HepG2 (cell line): Measurements from ENCODE around the gene MROH2A. TPM values are rescaled to one million over a fixed set of nuclear protein-coding genes. Genes with fewer than 3 reads are reported as not detected.

Experiments
- FOXK1 ChIP-seq: sonication (generic); formaldehyde crosslinking; IDR thresholded peaks from 2 replicates; pipeline ENCODE4 v1.4.0; 2020; ENCODE audit warnings: low read depth, missing genetic modification reagents, borderline replicate concordance
- FOXM1 ChIP-seq: sonication (generic); formaldehyde crosslinking; IDR thresholded peaks from 2 replicates; pipeline ENCODE4 v1.5.0; 2020; ENCODE audit warnings: missing genetic modification reagents
- REL ChIP-seq: sonication (generic); formaldehyde crosslinking; conservative IDR thresholded peaks from 2 replicates; pipeline ENCODE4 v1.8.0; 2022; ENCODE audit warnings: mild to moderate bottlenecking, missing genetic modification reagents, moderate library complexity
- SATB2 ChIP-seq: sonication (generic); formaldehyde crosslinking; IDR thresholded peaks from 2 replicates; pipeline ENCODE4 v1.5.0; 2020; ENCODE audit warnings: missing genetic modification reagents
- SMAD1 ChIP-seq: sonication (generic); formaldehyde crosslinking; IDR thresholded peaks from 2 replicates; pipeline ENCODE4 v1.4.0; 2020; ENCODE audit warnings: missing genetic modification reagents, low read depth, mild to moderate bottlenecking, borderline replicate concordance
- SP5 ChIP-seq: IDR thresholded peaks from 2 replicates; pipeline ENCODE4 v1.6.1; 2016; ENCODE audit warnings: low read depth, borderline replicate concordance
- TARDBP ChIP-seq: sonication (generic); formaldehyde crosslinking; IDR thresholded peaks from 2 replicates; pipeline ENCODE4 v1.8.0; 2022; ENCODE audit warnings: mild to moderate bottlenecking, missing genetic modification reagents
- ZFP36L2 ChIP-seq: sonication (generic); formaldehyde crosslinking; IDR thresholded peaks from 2 replicates; pipeline ENCODE4 v1.4.0; 2020; ENCODE audit warnings: missing genetic modification reagents
- ZFX ChIP-seq: sonication (generic); formaldehyde crosslinking; IDR thresholded peaks from 2 replicates; pipeline ENCODE4 v1.4.0; 2020; ENCODE audit warnings: mild to moderate bottlenecking, low read depth, missing genetic modification reagents, moderate library complexity
- ZNF292 ChIP-seq: sonication (generic); formaldehyde crosslinking; IDR thresholded peaks from 2 replicates; pipeline ENCODE4 v1.8.1; 2022; ENCODE audit warnings: mild to moderate bottlenecking, low read depth, missing genetic modification reagents, borderline replicate concordance
- ZNF564 ChIP-seq: sonication (generic); formaldehyde crosslinking; IDR thresholded peaks from 2 replicates; pipeline ENCODE4 v1.8.1; 2023; ENCODE audit warnings: mild to moderate bottlenecking, missing genetic modification reagents
- ZNF703 ChIP-seq: sonication (generic); formaldehyde crosslinking; IDR thresholded peaks from 2 replicates; pipeline ENCODE4 v1.5.1; 2020; ENCODE audit warnings: missing genetic modification reagents, mild to moderate bottlenecking, moderate library complexity, borderline replicate concordance
- ZNF75D ChIP-seq: sonication (generic); formaldehyde crosslinking; IDR thresholded peaks from 2 replicates; pipeline ENCODE4 v1.8.1; 2023; ENCODE audit warnings: missing genetic modification reagents, mild to moderate bottlenecking, borderline replicate concordance
- polyA plus RNA-seq, 8 experiments: library from polyadenylated mRNA; depleted of rRNA in 3 of 8; stranded (reverse) in 7 of 8; unstranded in 1 of 8; fragments of >200 nt; fragmentation: Illumina TruSeq in 4 of 8; extraction: Trizol in 4 of 8; gene quantifications; 2 replicates each; pipeline versions ENCODE4 v1.2.1 to v1.2.3, GENCODE V29; 2011 to 2016; ENCODE audit warnings: low read depth in 4 of 8, missing spikeins in 1 of 8, mixed read lengths in 1 of 8; ENCODE audit not compliant: insufficient read depth in 1 of 8
- total RNA-seq, 5 experiments: library from RNA; depleted of rRNA; stranded (reverse); fragments of >200 nt; fragmentation: Illumina TruSeq; extraction: Trizol; gene quantifications; 2 replicates each; pipeline ENCODE4 v1.2.3, GENCODE V29; 2016; ENCODE audit warnings: low read depth in 1 of 5
- TF ChIP-seq, protein P1 (sequence below), 2 experiments: fragments of 450-650 bp in 1 of 2; sonication (generic) in 1 of 2; formaldehyde crosslinking in 1 of 2; IDR thresholded peaks; 2 replicates each; pipeline versions ENCODE4 v1.6.1 to v1.8.0; 2016 to 2022; ENCODE audit warnings: antibody characterized with exemption in 1 of 2, mild to moderate bottlenecking in 1 of 2, missing genetic modification reagents in 1 of 2
- TF ChIP-seq, protein P2 (sequence below), 2 experiments: fragments of 450-650 bp in 1 of 2; sonication (generic) in 1 of 2; formaldehyde crosslinking; IDR thresholded peaks; 2 replicates each; pipeline versions ENCODE4 v1.5.0 to v1.8.0; 2020 to 2022; ENCODE audit warnings: mild to moderate bottlenecking in 1 of 2, missing genetic modification reagents in 1 of 2
- TF ChIP-seq, protein P3 (sequence below): sonication (generic); formaldehyde crosslinking; IDR thresholded peaks from 2 replicates; pipeline ENCODE4 v1.8.0; 2022; ENCODE audit warnings: missing genetic modification reagents, mild to moderate bottlenecking, borderline replicate concordance
- TF ChIP-seq, protein P4 (sequence below): sonication (generic); formaldehyde crosslinking; IDR thresholded peaks from 2 replicates; pipeline ENCODE4 v1.4.0; 2020; ENCODE audit warnings: missing genetic modification reagents

The MROH2A gene
- total and polyA plus RNA-seq, 2 of the 13 experiments (the other 11 are each of a cell fraction or from before 2014, with no cell fraction given), result 0.03 to 0.04 TPM

DNA sequence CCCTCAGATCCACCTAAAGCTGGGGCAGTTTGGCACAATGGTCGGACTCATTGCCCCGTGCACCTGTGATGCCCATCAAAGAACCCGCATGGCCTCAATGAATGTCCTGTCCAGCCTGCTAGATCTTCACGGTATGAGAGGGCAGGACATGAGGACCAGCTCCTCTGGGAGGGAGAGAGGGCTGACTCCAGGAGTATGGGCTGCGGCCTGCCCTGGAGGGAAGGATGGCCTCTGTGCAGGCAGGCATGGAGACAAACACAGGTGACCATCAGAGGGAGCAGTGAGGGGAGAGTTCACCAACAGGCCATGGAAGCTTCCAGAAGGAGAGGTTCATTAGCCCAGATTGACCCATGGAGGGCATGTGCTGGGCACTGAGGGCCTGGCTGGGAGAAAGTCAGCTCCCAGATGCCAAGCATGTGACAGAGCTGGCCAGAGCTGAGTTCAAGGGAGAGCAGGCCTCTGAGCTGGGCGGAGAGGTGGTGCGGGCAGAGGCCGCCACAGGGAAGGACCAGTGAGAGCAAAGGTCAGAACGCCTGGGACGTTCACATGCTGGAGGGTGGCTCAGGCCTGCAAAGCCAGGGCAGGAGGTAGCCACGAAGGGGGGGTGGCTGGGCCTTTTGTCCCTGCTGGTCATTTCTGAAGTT, 40.0 kb downstream of the MROH2A start (continued):
- TF ChIP-seq, protein P1, sequence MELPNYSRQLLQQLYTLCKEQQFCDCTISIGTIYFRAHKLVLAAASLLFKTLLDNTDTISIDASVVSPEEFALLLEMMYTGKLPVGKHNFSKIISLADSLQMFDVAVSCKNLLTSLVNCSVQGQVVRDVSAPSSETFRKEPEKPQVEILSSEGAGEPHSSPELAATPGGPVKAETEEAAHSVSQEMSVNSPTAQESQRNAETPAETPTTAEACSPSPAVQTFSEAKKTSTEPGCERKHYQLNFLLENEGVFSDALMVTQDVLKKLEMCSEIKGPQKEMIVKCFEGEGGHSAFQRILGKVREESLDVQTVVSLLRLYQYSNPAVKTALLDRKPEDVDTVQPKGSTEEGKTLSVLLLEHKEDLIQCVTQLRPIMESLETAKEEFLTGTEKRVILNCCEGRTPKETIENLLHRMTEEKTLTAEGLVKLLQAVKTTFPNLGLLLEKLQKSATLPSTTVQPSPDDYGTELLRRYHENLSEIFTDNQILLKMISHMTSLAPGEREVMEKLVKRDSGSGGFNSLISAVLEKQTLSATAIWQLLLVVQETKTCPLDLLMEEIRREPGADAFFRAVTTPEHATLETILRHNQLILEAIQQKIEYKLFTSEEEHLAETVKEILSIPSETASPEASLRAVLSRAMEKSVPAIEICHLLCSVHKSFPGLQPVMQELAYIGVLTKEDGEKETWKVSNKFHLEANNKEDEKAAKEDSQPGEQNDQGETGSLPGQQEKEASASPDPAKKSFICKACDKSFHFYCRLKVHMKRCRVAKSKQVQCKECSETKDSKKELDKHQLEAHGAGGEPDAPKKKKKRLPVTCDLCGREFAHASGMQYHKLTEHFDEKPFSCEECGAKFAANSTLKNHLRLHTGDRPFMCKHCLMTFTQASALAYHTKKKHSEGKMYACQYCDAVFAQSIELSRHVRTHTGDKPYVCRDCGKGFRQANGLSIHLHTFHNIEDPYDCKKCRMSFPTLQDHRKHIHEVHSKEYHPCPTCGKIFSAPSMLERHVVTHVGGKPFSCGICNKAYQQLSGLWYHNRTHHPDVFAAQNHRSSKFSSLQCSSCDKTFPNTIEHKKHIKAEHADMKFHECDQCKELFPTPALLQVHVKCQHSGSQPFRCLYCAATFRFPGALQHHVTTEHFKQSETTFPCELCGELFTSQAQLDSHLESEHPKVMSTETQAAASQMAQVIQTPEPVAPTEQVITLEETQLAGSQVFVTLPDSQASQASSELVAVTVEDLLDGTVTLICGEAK (IDR thresholded peaks at IDR 0.05), result no peak
- TF ChIP-seq, protein P1 (CRISPR knock-in tag; IDR thresholded peaks at IDR 0.05), result no peak
- TF ChIP-seq ZFX (CRISPR knock-in tag), result peak; percentile 68
- TF ChIP-seq FOXM1, result no peak
- no peak for TF ChIP-seq SATB2 (CRISPR knock-in tag)
- no peak for TF ChIP-seq ZNF75D
- TF ChIP-seq ZNF292 (CRISPR knock-in tag), result peak; percentile 31; the same call in 1 of the 2 replicates
- TF ChIP-seq, protein P2, sequence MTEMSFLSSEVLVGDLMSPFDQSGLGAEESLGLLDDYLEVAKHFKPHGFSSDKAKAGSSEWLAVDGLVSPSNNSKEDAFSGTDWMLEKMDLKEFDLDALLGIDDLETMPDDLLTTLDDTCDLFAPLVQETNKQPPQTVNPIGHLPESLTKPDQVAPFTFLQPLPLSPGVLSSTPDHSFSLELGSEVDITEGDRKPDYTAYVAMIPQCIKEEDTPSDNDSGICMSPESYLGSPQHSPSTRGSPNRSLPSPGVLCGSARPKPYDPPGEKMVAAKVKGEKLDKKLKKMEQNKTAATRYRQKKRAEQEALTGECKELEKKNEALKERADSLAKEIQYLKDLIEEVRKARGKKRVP (CRISPR knock-in tag; IDR thresholded peaks at IDR 0.05), result no peak
- TF ChIP-seq TARDBP (CRISPR knock-in tag), result no peak
- no peak for TF ChIP-seq ZNF564 (CRISPR knock-in tag)
- TF ChIP-seq REL (CRISPR knock-in tag), result no peak
- no peak for TF ChIP-seq SMAD1 (CRISPR knock-in tag)
- no peak for TF ChIP-seq ZNF703 (CRISPR knock-in tag)
- no peak for TF ChIP-seq SP5 (CRISPR knock-in tag)
- TF ChIP-seq, protein P3, sequence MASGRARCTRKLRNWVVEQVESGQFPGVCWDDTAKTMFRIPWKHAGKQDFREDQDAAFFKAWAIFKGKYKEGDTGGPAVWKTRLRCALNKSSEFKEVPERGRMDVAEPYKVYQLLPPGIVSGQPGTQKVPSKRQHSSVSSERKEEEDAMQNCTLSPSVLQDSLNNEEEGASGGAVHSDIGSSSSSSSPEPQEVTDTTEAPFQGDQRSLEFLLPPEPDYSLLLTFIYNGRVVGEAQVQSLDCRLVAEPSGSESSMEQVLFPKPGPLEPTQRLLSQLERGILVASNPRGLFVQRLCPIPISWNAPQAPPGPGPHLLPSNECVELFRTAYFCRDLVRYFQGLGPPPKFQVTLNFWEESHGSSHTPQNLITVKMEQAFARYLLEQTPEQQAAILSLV, result 0 out of 2 replicates have a peak, but pooled peaks have one; percentile 34
- TF ChIP-seq, protein P4, sequence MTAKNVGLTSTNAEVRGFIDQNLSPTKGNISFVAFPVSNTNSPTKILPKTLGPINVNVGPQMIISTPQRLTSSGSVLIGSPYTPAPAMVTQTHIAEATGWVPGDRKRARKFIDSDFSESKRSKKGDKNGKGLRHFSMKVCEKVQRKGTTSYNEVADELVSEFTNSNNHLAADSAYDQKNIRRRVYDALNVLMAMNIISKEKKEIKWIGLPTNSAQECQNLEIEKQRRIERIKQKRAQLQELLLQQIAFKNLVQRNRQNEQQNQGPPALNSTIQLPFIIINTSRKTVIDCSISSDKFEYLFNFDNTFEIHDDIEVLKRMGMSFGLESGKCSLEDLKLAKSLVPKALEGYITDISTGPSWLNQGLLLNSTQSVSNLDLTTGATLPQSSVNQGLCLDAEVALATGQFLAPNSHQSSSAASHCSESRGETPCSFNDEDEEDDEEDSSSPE (CRISPR knock-in tag), result no peak
- no peak for TF ChIP-seq ZFP36L2 (CRISPR knock-in tag)
- no peak for TF ChIP-seq FOXK1 (CRISPR knock-in tag)
